GM21529 (cell line): ENCODE data around the gene MGAT5B.

Experiments
- ATAC-seq: cut with Tn5 transposase; IDR thresholded peaks from one replicate; pipeline ENCODE4 v1.9.1; 2021; ENCODE audit not compliant: unreplicated experiment

MGAT5B gene

DNA sequence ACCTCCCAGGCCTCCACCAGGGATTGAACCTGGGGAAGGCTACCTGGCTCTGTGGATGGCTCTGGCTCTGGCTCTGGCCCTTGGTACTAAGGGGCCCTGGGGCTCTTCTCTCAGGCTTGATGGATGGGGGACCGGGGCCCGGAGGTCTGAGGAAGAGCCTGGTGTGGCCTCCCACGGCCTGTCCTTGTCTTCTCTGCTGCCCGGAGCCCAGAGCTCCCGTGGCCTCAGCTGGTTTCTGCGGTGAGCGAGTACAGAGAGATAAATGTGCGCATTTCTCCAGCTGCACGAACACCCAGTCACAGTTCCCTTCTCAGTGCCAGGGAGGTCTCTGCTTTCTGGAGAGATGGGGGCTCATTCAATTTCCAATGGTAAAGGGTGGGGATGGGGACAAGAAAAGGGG is 9.2 kb downstream of the MGAT5B start:
- no peak for ATAC-seq

DNA sequence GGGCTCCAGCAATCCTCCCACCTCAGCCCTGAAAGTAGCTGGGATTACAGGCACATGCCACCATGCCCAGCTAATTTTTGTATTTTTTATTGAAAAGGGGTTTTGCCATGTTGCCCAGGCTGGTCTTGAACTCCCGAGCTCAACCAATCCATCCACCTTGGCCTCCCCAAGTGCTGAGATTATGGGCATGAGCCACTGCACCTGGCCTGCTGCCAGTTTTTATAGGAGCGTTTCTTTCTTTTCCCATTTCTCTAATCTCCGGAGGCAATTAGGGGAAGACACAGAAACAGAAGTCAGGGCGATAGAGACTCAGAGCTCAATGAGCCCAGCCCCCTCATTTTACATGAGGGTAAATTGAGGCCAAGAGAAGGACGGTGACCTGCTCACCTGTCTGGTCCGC is 10.4 kb downstream of the MGAT5B start:
- ATAC-seq: no peak

DNA sequence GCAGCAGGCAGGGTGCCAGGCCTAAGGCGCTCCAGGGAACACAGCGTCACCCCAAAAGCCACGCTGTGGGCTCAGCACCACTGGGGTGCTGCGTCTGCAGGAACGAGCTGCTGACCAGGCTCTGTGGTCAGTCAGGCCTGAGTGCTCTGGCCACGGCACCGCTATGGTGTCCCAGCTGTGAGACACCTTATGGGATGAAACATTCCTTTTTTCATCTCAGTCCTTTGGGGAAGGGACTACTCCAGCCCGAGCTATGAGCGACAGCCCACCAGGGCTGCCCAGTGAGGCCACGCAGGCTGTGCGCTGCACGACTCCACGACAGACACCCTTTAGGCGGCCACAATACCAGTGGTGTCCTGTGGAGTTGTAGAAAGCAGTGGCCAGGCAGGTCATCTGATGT is 11.1 kb downstream of the MGAT5B start:
- ATAC-seq: no peak

DNA sequence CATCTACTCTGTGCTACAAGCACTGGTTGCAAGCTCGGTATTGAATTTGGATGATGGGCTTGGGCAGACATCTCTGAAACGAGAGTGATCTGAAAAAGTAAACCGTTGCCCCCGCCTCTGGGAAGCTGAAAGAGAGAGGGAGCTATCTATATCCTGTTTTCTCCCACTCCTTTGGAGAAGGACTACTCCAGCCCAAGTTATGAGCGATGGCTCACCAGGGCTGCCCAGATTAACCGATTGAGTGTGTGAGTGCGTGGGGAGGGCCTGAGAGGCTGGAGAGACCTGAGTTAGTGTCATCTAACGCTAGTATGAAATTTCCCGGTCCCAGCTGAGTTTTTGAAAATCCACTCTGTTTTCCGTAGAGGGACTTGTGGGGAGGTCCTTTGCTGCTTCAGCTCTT is 11.5 kb downstream of the MGAT5B start:
- no peak for ATAC-seq

DNA sequence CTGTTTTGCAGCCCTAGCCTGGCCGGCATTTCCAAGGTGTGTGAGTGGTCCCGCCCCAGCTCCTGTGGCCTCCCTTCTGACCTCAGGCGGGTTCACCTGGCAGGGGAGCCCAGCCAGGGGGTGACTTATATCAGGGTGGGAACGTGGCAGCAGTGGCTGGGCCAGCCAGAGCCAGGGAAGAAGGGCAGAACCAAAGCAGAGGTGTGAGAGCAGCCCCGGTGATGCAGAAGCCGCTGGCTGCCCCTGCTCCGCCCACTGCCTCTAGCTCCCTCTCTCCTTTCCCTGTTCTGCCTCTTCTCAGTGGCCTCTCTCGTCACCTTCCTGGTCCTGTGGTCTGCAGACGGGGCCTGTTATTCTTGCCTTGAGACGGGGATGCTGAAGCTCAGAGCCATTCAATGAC is 12.1 kb downstream of the MGAT5B start:
- no peak for ATAC-seq

DNA sequence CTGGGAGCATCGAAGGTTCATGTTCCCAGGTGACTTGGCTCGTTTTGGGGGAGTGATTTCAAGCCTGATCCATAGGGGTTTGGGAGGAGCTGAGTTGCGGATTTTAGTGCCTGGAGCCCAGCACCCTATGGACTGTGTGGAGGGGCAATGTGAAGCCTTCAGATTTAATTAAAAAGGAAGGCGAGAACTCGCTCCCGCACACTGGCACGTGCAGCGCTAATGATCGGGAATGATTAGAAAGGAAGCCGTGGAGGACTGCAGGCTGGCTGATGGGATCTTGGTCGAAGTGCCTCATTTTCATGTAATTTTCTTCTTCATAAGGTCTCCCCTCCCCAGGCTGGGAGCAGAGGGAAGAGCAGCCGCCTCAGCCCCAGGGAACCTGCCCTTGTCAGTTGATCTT is 12.8 kb downstream of the MGAT5B start:
- ATAC-seq: no peak

DNA sequence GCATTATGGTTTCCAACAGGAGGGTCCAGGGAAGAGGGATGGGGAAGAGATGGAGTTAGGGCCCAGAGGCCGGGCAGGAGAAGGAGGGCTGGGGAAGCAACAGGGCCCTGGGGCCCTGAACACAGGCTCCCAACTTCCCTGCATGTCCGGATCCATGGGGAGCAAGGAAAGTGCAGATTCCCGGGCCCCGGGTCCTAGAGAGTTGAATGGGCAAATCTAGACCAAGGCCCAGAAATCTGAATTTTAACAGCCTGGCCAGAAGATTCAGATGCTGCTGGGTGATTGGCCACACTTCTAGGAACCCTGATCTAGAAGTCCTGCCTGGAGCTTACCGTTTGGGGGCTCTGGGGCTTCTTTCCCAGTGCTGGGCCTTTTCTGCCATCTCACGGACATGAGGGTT is 13.2 kb downstream of the MGAT5B start:
- no peak for ATAC-seq

DNA sequence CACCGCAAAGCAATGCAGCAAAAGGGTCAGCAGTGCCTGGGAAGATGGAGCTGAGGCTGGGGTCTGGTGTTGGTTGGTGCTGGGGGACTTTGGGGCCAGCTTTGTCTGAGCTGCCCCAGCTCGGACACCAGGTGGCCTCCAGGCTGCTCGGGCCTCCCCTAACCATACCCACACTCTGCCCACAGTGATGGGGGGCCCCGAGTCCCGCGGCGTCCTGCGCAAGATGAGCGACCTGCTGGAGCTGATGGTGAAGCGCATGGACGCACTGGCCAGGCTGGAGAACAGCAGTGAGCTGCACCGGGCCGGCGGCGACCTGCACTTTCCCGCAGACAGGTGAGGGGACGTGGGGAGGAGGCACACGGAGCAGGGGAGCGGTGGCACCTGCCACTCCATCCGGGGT is 13.8 kb downstream of the MGAT5B start:
- ATAC-seq: no peak

DNA sequence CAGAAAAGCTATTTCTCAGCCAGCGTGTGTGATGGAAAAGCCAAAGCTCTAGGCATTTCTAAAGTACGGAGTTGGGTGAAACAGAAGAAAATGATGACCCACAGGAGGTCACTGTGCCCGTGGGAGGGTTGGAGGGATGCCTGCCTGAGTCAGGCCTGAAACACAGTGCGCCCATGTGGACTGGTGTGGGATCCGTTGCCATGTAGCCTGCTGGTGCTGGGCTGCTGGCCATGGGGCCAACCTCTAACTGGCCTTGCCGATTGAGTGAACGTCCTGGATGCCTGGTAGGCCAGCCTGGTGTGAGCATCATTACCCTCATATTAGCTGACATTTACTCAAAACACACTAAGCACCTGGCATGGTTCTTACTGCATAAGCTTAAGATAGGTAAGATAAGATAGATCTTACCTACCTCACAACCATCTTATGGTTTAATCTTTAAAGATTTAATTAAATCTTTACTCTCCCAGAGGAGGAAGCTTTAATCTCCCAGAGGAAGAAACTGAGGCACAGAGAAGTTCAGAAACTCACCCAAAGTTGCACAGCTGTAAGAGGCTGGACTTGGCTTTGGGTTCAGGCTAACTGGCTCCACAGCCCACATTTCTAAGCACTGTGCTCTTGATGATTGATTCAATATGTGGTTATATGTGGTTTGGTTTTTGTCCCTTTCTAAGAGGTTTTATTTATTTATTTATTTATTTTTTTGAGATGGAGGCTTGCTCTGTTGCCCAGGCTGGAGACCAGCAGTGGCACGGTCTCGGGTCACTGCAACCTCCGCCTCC is 15.7 kb downstream of the MGAT5B start:
- ATAC-seq: no peak

DNA sequence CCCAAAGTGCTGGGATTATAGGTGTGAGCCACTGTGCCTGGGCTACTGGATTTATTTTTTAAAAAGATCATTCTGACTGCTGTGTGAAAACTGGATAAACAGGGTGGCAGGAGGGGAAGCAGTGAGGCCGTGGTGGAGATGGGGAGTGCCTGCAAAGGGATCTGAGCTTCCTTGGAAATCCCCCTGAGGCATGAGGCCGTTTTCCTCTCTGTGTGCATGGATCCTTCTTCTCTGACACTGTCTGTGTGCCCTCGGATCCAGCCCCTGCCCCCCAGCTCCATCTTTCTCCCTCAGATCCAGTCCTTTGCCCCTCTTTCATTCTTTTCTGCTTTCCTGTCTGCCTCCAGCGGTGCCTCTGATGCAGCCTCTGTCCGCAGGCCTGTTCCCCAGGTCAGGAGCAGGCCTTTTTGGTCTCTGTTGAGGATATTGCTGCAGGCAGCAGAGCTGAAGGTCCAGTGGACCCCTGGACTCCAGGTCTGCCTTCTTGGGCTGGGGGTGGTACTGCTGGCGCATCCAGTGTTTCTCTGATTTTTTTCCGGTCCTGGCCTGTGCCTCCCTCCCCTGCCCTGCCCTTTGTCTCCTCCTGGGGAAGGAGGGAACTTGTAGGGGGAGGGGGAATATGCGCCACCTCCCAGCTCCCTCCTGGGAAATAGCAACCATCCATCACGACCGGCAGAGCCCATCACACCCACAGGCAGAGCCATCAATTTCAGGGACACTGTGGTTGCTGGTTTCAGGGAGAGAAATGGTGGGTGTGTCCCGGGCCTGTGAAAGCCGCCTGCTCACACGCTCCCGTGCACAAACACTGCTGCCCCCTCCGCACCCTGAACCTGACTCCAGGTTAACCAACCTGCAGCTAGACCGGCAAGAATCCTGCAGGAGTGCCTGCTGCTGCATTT is 17.0 kb downstream of the MGAT5B start:
- ATAC-seq: no peak

DNA sequence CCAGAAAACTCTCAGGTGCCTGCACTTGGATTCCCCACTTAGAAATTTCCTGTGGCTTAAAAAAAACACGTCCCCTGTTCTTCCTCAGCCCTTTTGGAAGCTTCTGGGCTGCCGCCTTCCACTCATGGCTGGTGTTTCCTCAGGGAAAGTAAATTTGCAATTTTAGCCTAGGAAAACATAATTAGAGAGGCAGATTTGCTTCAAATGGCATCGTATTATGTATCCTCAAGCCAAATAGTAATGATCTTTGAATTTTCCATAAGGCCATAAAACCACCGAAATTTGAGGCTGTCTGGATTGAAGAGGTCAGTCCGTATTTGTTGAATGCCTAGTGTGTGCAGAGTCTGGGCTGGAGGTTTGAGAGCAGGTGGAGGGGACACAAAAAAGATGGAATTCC is 17.7 kb downstream of the MGAT5B start:
- ATAC-seq: no peak

DNA sequence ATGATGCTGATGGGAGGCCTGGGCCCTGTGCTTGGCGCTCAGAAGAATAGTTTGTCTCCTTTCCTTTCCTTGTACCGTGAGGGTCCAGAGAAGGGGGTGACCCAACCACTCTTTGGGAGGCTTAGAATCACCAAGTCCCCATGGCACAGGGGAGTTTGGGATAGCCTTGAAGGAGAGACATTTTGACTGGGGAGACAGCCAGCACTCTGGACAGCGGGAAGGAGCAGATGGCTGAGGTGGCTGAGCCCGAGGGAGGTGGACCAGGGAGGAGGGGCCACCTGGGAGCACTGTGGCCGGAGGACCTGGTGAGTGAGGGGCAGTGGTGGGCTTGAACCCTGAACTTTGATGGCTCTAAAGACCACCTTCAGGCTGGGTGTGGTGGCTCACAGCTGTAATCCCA is 18.2 kb downstream of the MGAT5B start:
- ATAC-seq: no peak

DNA sequence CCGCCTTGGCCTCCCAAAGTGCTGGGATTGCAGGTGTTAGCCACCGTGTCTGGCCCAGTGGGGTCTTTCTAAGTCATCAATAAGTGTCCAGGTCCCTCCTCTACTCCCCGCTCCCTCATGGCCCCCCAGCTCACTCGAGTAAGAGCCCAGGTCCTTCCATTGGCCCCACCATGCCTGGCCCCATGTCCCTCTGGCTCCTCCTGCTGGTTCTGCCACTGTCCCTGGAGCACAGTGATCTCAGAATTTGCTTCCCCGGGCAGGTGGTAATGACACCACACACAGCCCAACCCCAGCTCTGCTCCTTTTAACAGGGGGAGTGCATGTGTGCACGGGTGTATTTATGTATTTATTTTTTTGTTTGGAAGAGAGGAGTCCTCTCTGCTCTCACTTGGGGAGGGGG is 19.6 kb downstream of the MGAT5B start:
- no peak for ATAC-seq

DNA sequence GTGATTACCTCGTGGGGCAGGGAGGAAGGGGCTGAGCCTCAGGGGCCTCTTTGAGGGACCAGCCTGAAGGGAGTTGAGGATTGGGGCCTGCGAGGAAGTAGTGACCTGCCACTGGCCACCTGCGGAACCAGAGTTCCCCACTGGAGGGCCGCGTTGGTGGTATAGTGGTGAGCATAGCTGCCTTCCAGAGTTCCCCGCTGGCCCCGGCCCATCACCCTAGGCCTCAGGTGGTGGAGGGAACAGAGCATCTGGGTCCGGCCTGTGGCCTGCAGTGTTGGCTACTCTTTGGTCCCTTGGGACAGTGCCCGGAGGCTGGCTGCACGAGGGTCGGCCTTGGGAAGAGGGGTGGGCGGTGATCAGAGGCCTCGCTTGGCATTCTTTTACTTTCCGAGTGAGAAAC is 20.5 kb downstream of the MGAT5B start:
- ATAC-seq: no peak

DNA sequence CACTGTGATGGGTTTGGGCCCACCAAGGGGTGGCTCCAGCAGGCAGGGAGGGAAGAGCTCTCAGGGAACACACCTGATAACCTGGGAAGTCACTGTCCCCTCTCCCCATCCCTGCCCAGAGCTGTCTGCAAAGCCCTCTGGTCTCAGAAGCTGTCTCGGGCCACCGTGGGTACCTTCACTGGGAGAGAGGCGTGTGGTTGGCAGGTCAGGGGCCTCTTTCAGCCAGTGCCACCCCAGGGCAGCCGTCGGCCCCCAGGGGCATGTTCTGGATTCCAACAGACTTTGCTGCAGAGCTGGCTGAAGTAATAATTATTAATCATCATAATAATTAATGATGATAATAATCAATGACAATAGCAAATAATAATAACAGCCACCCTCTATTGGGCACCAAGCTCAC is 21.1 kb downstream of the MGAT5B start:
- ATAC-seq: no peak

DNA sequence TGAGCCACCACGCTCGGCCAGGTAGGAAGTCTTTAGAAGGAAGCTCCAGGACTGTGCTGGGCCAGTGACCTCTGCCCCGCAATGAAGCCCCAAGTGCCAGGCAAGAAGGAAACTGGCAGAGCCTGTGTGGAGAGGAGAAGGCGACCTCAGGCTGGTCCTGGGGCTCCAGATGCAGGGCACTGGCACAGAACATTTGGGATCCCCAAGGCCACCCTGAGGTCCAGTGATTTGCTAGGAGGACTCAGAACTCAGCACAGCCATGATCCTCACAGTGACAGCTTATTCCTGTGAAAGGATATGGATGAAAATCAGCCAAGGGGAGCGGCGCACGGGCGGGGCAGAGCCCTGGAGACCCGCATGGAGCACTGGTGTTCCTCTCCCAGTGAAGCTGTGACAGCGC is 24.1 kb downstream of the MGAT5B start:
- ATAC-seq: no peak

DNA sequence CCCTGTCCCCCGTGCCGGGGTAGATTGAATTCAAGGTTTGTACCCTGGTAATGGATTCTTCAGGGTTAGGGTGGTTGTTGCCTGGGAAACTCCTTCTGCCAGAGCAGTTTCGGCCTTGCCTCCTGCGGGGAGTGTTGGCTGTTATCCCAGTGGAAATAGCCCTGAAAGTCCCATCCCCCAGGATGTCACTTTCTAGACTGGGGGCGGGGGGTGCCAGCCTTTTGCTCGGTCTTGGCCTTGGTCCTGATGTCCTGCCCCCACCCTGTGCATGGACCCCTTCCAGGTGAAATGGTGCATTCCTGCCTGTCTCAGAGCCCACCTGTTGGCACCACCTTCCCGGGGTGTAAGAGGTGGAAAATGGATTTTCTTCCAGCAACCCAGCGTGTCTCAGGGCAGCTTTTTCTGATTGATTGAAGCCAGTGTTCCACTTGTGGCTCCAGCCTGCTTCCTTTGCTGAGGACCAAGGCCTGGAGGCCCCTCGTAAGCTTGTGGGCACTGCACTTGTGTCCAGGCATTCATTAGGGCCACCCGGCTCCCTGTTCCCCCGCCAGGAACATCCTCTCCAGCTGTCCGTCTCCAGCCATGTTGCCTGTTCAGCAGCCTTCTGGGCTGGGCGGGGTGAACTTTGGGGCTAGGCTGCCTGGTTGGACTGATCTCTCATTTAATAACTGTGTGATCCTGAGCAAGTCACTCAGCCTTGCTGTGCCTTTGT is 25.6 kb downstream of the MGAT5B start:
- no peak for ATAC-seq

DNA sequence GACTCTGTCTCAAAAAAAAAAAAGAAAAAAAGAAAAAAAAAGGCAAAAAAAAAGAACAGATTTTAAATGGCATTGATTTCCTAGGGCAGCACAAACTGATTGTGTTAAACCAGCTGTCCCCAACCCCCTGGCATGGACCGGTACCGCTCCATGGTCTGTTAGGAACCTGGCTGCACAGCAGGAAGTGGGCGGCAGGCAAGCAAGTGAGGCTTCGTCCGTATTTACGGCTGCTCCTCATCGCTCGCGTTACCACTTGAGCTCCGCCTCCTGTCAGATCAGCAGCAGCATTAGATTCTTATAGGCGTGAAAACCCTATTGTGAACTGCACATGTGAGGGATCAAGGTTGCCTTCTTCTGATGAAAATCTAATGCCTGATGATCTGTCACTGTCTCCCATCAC is 26.6 kb downstream of the MGAT5B start:
- ATAC-seq: no peak

DNA sequence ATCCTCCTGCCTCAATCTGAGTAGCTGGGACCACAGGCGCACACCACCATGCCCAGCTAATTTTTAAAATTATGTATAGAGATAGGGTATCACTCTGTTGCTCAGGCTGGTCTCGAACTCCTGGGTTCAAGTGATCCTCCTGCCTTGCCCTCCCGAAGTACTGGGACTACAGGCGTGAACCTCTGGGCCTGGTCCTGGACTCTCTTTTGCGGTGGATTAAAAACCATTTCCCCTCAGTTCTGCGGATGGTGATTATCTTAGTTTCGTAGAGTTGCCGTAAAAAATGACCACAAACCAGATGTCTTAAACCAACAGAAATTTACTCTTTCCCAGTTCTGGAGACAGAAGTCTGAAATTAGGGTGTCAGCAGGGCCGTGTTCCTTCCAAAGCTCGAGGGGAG is 28.8 kb downstream of the MGAT5B start:
- ATAC-seq: no peak

DNA sequence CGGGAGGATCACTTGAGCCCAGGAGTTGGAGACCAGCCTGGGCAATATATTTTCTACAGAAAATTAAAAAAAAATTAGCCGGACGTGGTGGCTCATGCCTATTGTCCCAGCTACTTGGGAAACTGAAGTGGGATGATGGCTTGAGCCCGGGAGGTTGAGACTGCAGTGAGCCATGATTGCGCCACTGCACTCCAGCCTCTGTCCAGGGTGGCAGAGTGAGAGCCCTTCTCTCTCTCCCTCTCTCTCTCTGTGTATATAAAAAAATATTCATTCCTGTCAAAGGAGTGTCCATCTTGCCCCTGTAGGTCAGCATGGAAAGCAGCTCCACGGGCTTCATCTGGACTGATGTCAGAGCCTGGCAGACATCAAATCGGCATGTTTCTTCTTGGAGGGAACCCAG is 31.2 kb downstream of the MGAT5B start:
- no peak for ATAC-seq

DNA sequence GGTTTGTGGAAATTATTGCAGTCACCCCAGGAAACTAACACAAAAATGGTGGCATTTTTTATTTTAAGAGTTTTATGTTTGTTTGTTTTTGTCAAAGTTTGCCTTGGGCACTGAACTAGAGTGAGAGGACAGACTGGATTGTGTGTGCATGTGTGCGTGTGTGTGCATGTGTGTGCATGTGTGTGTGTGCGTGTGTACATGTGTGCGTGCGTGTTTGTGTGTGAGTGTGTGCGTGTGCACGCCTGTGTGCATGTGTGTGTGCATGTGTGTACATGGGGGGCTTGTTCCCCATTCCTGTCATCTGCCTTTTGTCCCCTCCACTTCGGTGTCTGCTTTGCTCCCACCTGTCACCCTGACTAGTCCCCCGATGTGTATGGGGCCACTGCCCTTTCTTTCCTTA is 32.5 kb downstream of the MGAT5B start:
- ATAC-seq: no peak
